Skeletal muscle cell (primary cell): ENCODE data around the gene THRA.

Experiments
- DNase-seq: peaks from one replicate; pipeline ENCODE4 v3.0.0-alpha.2; 2010; ENCODE audit warnings: low read depth
- H3K4me3 ChIP-seq: 2 replicates; pipeline ENCODE4 v1.5.1; 2011; ENCODE audit warnings: low read depth, mild to moderate bottlenecking, control low read depth, low read length, moderate library complexity

Gene THRA

GRCh38 chr17:40063187-40063771, 514 bp downstream of the THRA start:
- no peak for DNase-seq

GRCh38 chr17:40063901-40064531, 1.3 kb downstream of the THRA start:
- peak overlapping the region; percentile 93 for H3K4me3 ChIP-seq
- no peak for DNase-seq

More at GRCh38 chr17:40063187-40063771, 514 bp downstream of the THRA start:
- peak overlapping the region; percentile 93 for H3K4me3 ChIP-seq

GRCh38 chr17:40064971-40065768, 2.4 kb downstream of the THRA start:
- peak overlapping the region; percentile 93 for H3K4me3 ChIP-seq
- no peak for DNase-seq

GRCh38 chr17:40065769-40066510, 3.2 kb downstream of the THRA start:
- H3K4me3 ChIP-seq: no peak overlapping the region
- no peak for DNase-seq

- H3K4me3 ChIP-seq: no peak overlapping the region
- DNase-seq: no peak
Measured at GRCh38 chr17:40067710-40068109, 4.9 kb downstream of the THRA start.

GRCh38 chr17:40068129-40068581, 5.4 kb downstream of the THRA start:
- H3K4me3 ChIP-seq: peak overlapping the region; percentile 2

GRCh38 chr17:40068584-40068916, 5.8 kb downstream of the THRA start:
- H3K4me3 ChIP-seq: peak overlapping the region; percentile 2
- no peak for DNase-seq

More at GRCh38 chr17:40068129-40068581, 5.4 kb downstream of the THRA start:
- no peak for DNase-seq

GRCh38 chr17:40068917-40069750, 6.4 kb downstream of the THRA start:
- peak; percentile 68 for DNase-seq
- H3K4me3 ChIP-seq: peak overlapping the region; percentile 2

- DNase-seq: no peak
- no peak overlapping the region for H3K4me3 ChIP-seq
Measured at GRCh38 chr17:40069751-40070708, 7.3 kb downstream of the THRA start.

GRCh38 chr17:40070709-40071312, 8.0 kb downstream of the THRA start:
- H3K4me3 ChIP-seq: no peak overlapping the region
- DNase-seq: no peak

- H3K4me3 ChIP-seq: no peak overlapping the region
- DNase-seq: no peak
Measured at GRCh38 chr17:40071313-40072039, 8.7 kb downstream of the THRA start.

- no peak overlapping the region for H3K4me3 ChIP-seq
- DNase-seq: no peak
Measured at GRCh38 chr17:40072040-40072734, 9.4 kb downstream of the THRA start.

- DNase-seq: no peak
Measured at GRCh38 chr17:40072735-40073346, 10.1 kb downstream of the THRA start.

GRCh38 chr17:40073454-40074174, 10.8 kb downstream of the THRA start:
- DNase-seq: no peak
- no peak overlapping the region for H3K4me3 ChIP-seq

More at GRCh38 chr17:40072735-40073346, 10.1 kb downstream of the THRA start:
- no peak overlapping the region for H3K4me3 ChIP-seq

GRCh38 chr17:40074175-40074512, 11.4 kb downstream of the THRA start:
- DNase-seq: no peak

GRCh38 chr17:40074871-40075200, 12.1 kb downstream of the THRA start:
- H3K4me3 ChIP-seq: no peak overlapping the region
- no peak for DNase-seq

More at GRCh38 chr17:40074175-40074512, 11.4 kb downstream of the THRA start:
- no peak overlapping the region for H3K4me3 ChIP-seq
